Suppressor macrophage treated with lipopolysaccharide for 1 hour (primary cell): ENCODE measurements around the gene EPB41L5.

ENCODE experiments used
- DNase-seq, 3 donors: peaks; one replicate each; pipeline ENCODE4 v3.0.0-alpha.2; 2020 to 2022

The EPB41L5 gene

DNA sequence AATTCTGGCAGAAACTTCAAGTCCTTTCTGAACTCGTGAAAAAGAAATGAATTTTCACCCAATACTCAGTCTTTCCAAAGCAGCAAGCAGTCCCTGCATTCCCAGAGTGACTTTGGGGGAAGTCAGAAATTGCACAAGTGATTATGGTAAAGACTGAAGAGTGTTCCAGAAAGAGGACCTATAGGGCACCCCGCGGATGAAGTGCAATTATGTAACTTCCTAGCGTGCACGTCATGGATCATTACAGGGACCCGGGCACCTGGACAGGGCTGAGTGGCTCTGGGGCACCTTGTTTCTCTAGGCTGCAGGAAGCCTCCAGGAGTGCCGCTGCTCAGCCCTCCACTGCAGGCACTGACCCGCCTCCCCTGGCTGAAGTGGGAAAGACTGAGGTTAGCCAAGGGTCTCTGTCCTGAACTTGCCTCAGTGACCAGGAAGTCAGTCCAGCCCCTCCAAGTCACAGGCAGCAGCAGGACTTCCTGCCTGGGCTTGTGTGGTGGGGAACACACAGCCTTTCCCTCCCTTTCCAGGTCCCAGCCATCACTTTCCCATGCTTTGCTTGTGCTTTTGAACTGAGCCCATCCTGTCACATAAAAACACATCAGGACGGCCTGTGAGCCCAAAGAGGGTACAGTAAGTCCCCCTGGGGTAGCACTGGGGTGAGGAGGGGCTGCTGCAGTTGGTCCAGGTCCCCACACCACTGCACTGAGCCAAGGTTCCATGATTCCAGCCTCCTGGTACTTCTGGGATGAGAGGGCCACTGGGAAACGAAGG lies 190.6 kb downstream of the EPB41L5 start:
- peak; percentile 82 to 92 (median 86) for DNase-seq

DNA sequence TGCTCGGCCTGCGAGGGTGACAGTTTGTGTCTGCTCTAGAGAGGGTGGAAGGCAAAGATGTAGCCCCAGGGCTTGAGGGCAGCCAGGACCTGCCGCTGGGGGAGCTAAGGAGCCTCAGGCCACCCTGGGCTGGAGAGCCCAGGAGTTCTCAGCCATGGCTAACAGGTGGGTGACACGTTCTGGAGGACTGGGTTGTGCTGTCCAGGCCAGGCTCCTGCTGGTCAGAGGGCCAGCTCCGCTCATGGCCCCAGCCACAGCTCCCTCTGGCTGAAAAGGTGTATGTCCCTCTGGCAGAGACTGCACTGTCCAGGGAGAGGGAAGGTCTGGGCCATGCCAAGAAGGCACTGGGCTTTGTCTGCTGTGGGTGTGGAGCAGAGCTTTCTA lies 191.1 kb downstream of the EPB41L5 start:
- DNase-seq, result no peak

DNA sequence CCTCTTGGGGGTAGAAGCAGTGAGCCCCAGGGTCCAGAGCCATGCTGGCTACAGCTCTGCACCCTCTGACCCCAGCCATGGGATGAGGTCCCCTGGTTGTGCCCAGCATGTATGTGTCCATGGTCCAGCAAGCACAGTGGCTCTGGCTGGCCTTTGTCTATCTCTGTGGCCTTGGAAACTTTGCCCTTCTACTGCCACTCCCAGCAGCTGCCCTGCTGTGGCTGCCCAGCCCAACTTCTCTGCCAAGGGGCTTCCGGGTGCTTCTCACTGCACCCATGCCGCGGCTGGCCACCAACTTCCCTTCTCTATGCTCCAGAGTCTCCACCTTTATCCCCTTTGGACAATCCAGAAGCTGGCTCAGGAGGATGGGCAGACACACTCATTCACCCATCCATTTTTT lies 191.5 kb downstream of the EPB41L5 start:
- no peak for DNase-seq

DNA sequence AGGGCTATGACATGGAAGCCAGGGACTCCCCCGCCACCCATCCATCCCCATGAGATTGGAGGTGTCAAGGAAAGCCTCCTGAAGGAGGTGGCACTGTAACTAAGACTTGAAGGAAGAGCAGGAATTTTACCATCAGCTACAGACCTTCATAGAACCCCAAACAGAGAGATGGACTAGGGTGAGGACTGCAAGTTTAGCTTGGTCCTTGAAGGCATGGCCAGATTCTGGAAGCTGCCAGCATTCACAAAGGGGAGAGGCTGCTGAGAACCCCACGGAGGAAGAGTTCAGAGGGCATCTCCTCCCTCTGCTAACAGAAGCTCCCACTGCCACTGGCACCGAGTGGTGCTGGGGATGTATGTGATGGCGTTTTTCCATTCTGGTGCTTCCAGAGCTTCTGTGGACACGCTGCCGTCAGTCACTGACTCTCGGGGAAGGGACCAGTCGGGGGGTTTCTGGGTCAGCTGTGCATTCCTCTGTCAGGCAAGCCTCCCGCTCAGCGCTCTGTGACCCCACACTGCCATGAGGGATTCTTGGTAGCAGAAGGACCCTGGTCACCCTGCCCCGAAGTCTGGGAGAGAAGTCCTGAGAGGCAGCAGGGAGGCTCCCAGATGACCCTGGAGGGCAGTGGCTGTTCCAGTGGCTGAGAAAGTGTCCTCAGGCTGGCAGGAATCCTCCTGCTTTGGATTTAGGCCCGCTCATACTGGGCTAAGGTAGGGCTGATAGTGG lies 192.2 kb downstream of the EPB41L5 start:
- DNase-seq, result no peak

DNA sequence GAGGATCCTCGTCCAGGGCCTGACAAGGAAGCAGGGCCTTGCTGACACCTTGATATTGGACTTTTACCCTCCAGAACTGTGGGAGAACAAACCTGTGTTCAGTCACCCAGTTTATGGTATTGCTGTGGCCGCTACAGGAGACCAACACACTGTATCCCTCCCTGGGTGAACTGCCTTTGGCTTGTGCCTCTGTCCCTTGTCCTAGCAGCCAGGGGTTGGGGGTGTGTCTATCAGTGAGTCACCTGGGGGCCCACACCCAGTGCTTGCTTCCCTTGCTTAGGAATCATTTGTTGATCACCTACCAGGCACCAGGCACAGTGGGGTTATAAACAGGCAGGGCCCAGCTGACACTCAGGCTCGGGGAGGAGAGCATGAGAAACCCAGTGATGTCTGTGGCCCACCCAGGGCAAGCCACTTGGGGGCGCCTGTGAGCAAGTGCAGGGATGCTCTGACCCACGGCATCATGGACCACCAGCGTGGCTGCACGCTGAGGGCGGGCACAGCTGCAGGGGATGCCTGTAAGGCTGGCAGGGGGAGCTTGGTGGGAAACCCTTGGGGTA lies 193.2 kb downstream of the EPB41L5 start:
- peak in 1 of 3 donors; percentile 39 for DNase-seq

DNA sequence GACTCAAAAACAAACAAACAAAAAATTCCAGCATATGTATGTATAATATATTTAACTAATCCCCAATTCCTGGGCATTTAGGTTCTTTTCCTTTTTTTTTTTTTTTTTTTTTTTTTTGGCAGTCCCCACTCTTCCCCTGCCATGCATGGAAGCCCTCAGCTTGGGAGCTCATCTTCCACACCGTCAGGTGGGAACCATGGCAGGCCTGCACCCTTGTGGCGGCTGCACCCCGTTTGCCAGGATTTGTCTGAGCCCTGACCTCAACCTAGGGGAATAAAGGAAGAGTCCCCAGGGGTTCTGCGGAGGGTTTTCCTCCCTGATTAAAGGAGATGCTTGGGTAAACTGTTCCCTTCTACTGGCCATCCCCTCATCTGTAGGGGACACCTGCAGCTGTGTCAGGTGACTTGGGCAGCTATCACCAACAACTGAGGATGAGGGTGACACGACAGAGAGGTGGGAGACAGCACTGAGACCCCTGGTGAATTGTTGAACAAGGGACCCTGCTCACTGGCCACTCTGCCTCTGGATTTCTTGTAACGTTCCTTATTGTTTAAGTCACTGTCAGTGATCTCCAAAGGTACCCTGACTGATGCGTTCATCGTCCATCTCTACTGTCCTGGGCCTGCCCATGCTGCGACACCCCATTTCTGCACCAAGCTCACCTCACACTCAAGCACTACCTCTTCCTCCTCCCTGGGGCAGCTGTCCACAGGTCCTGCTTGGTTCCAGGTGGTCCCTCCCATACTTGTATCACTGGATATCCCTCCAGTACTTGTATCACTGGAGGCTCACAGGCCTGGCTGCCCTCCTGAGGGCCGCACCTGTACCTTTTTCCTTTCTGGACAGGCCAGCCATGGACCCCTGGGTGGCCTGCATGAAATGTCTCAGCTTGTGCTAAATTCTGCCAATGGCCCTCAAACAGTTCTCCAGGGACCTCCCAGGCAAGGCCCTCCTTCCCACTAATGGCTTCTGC lies 195.8 kb downstream of the EPB41L5 start:
- no peak for DNase-seq

DNA sequence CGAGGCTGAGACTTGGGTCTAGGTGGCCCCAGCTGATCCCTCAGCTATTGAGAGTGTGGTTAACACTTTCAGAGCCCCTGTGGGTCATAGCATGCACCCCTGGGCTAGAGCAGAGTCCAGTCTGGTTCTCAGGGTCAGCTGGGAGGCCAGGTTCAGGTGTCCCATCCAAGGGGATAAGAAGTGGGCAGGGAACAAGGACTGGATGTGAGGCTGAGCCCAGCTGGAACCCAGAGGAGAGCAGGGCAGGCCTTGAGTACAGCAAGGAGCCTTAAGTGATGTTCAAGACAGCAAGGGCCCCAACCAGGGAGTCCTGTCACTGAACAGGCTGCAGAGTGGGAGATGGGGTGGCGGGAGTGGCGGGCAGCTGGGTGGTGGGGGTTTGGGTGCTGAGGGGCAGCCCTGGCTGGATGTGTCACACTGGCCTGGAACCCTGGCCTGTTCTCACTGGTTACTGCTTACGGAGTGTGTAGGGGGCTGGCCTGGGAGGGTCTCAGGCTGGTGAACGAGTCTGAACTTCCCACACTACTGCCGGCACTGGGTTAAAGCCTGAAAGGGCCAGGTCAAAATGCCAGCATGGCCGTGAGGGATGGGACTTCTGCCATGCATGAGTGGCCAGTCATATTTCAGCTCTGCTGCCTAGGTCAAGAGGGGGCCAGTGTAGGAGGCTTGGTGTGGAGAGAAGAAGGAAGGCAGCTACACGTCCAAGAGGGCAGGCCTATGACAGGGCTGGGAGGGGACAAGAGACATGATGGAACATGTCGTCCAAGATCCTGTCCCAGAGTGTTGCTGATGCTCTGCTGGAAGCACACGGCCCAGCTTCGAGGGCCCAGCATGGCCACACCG lies 196.8 kb downstream of the EPB41L5 start:
- no peak for DNase-seq

DNA sequence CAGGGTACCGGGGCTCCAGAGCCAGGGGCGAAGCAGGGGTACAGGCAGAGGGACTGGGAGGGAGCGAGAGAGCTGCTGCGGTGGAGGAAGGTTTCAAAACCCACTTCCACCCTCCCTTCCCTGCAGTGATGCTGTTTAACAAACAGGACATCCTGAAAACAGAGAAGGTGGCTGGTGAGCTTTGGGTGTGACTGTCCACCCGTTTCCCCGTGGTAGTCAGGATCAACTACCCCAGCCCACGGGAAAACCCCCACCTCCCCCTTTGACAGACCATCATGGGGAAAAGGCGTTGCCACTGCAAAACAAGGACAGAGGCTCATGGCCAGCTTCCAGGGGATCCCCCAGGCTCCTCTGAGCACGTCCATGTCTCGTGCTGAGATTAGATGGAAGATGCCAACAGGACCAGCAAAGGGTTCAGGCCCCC lies 197.4 kb downstream of the EPB41L5 start:
- peak; percentile 51 to 80 (median 72) for DNase-seq

DNA sequence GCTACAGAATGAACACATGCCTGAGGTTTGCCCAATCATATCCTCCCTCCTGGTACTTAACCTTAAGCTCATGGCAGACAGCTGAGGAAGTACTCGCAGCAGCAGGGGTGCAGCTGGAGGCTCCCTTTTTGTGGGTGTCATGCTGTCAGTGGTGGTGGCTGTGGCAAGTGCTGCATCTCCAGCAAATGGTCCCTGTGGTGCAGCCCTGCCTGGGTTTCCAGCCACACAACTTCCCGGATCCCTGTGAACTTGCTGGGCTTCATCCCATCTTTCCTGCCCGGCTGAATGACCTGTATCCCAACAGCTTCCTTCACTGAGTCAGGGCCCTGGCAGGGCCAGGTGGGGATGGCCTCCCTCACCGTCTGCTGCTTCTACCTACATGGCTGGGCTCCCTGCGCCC lies 205.3 kb downstream of the EPB41L5 start:
- DNase-seq, result no peak

DNA sequence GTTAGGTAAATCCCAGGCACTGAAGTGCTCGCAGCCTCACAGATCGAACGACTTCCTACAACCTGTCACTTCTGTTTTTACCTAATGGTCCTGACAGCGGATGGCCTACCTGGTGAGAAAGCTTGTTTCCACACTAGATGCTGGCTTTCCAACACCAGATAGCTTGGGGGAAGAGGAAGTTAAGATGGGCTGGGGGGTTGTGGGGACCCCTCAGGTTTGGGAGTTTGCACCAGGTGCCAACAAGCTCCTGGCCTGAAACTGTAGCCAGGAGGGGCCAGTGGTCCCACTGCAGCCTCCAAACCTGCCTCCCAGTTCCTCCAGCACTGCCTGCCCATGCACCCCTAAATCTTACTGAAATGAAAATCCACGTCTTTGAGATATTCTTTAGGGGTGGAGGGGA lies 206.4 kb downstream of the EPB41L5 start:
- DNase-seq, result no peak

DNA sequence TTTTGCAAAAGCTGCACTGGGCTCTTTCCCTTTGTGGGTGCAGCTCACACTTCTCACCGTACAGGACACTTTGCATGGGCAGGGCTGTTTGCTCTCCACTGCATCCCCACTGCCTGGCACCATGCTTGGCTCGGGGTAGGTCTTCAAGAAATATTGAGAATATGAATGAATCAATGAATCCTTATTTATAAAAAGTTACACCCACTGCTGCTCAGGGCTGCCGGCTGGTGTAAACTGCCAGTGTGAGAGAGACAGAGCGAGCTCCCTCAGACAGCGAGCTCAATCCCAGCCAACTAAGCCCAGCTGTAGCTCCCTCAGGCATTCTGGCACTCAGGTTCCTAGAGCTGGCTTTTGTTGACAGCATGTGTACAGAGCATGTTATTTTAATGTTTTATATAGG lies 206.9 kb downstream of the EPB41L5 start:
- no peak for DNase-seq

DNA sequence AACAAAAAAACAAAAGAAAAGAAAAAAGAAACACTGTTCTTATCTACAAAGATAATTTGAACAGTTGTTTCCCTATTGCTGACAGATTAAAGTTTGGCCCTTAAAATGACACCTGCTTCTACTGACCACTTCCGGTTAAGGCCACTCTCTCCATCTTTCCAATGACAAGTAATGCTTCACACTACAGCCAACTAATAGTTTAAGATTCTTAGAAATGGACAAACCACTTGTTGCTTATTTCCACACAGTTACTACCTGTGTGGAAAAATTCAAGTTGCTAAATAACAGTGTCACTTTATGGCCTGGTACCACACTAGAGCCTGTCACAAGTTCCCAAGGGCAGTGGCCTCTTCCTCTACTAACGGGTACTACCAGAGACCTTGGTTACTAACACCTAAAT lies 207.9 kb downstream of the EPB41L5 start:
- no peak for DNase-seq

DNA sequence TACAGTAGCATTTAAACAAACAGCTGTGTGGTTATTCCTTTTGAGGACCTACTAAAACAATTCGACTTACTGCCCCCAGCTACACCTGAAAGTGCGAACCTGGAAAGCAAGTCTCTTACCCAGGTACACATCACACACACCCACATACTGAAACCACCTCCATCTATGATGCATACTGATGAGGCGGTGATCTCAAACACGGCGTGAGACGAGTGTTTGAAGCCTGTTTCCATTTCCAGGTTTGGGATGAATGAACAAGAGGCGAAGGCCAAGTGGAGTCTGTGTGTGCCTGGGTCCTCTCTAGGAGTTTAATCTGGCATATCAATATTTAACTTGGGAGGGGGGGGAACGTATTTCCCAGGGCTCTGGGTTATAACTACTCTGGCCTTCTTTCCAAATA lies 208.7 kb downstream of the EPB41L5 start:
- DNase-seq, result no peak

DNA sequence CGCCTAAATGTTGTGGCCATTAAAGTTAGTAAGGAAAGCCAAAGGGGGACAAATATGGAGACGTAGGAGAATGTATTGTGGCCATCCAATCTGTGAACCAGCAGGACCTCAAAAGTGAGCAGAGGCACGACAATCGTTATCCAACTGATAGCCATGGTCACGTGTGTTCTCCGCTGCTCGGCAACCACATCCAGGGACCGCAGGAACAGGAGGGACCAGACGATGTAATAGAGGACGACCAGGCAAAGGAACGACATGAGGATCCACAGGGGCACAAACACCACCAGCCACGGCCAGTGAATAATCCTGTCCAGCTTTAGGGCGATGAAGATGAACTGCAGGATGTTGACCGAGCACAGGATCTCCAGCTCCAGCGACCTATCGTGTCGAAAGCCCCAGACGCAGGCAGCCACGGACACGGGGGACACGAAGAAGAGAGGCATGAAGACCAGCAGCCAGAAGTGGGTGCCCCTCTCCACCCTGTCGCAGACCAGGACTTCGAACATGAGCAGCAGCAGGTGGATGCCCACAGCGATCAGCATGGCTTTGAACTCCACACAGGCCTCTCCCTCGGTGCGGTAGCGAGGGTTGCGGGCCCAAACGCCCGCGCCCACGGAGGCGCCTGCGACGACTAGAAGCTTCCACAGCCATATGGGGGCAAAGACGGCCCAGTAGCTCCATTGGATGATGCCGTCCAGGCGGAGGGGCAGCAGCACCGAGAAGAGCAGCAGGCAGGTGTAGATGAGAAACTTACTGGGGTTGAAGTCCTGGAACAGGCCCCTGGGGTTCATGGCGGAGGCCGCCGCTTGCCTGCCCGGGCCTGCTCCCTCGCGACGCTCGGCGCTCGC lies 209.5 kb downstream of the EPB41L5 start:
- no peak for DNase-seq

DNA sequence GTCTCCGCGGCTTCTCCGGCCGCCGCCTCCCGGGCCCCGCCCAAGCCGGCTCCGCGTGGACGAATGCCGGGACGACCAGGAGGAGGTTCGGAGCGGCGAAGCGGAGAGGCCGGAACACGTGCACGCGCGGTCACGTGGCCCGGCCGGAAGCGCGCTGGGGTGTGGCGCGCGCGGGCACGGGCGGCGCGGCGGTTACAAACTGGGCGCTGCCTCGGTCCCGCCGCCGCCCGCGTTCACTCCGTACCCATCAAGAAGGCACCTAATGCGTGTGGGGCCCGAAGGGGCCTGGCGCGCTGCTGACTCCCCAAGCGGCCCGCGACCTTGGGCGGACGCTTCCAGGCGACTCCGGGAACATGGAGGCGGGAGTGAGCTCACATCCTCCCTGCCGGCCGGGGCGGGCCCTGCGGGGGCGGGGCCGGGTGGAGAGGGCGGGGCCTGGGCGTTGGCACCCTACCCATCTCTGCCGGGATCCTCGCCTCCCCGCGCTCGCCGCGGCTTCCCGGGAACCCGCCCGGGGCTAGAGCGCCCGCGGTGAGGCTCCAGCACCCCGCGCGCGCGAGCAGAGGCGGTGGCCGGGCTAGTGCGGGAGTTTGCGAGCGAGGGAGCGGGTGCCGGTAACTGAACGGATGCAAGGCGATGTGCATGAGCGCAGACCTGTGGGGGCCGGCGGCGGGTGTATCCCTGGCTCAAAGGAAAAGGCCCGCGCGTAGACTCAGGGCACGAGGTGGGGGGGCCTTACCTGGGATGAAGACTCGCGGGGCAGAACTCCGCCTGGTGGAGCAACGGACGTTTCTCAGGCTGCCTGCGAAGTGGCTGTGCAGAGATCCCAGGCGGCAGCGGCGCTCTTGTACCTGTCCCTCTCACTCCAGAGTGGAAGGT lies 210.4 kb downstream of the EPB41L5 start, which contains the start of gene TMEM185B:
Gene TMEM185B (minus strand): TSS at position 367 of the 879 bp plus-strand sequence. CDS start 424 bp downstream, outside the sequence.
- peak; percentile 93 to 98 (median 95) for DNase-seq

DNA sequence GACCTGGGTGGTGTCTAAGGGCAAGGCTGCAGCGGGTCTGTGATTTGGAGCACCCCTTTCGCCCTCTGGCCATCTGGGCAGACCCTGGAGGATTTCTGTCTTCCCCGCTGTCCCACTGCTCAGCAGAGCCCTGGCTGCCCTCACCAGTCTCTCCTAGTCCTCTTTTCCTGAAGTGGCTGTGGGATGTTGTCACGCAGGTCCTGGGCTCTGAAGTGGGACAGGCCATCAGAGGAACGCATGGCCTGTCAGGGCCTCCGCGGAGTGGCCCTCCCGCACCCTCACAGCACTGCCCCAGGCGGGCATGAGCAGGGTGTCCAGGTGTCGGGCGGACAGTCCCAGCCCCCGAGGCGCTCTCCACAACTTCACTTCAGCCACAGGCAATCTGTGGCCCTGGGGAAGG lies 211.4 kb downstream of the EPB41L5 start:
- DNase-seq, result no peak

DNA sequence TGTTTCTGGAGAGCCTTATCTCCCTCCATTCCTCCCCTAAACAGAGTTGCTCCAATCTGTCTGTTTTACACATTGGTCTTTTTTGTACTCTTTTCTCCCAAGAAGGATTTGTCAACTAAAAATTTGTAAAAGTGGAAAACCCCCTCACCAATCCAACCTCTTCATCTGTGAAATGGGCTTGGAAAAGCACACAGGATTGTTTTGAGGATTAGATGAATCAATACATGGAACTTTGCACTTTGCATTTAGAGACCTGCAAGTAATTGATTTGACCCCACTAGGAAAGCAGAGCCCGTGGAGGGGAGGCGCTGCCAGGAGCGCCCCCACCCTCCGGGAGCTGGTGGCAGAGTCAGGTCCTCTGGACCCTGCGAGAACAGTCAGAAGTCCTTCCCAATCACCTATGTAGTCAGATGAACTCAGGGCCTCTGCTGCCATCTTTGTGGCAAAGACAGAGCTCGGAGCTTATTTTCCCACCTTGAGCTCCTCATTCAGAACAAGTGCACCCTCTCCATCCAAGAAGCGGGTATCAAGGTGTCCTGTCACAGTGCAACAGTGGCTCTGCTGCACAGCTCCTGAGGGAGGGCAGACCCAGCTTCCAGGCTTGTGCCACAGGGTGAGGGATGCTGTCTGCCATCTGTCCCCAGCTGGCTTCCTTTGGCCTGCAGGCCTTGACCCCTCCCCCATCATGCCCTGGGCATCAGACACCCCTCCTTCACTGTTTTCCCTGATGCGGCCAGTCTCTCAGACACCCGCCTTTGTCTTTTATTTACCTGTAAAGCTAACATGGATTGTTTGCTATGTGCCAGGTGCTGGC lies 212.1 kb downstream of the EPB41L5 start:
- DNase-seq, result no peak

DNA sequence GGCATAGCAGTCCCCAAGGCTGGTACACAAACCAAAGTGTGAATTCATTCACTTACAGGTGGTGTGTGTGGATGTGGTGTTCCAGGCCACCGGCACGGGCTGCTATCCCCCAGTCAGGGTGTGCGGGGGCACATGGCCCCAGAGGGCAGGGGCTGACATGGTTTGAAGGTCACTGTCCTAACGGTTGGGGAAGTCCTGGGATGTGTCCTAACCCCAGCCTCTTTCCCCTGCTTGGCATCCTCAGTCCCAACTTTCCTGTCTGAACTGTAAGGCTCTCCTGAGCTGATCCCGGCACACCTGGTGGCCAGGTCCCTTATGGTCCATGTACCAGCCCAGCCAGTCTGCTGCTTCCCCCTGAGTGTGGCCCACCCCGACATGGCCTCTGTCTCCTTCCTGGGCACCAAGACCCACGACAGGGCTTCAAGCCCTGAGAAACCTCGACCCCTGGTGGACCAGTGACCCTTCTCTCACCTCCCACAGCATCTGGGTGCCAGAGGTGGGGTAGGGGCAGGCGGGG lies 212.7 kb downstream of the EPB41L5 start:
- DNase-seq, result no peak

DNA sequence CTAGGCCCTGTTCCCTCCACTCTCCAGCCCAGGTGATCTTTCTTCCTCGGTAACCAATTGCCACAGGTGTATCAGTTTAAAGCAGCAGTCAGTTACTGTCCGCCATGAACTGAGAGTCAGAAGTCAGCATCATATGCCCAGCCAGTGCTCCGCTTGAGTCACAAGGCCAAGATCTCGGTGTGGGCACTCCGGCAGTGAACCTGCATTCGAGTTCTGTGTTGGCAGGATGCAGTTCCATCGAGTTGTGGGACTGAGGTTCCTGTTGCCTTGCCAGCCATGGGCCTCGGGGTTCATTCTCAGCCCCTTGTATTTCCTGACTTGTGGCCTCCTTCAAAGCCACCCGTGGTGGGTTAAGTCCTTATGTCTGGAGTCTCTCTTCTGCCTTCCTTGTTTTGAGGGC lies 213.4 kb downstream of the EPB41L5 start:
- no peak for DNase-seq
